ENCODE measurements around the gene ATG7. TPM values are rescaled to one million over a fixed set of nuclear protein-coding genes. Genes with fewer than 3 reads are reported as not detected.

ATG7 gene
- total RNA-seq, 1 donor from 2014 or later, result 51.7 TPM

DNA sequence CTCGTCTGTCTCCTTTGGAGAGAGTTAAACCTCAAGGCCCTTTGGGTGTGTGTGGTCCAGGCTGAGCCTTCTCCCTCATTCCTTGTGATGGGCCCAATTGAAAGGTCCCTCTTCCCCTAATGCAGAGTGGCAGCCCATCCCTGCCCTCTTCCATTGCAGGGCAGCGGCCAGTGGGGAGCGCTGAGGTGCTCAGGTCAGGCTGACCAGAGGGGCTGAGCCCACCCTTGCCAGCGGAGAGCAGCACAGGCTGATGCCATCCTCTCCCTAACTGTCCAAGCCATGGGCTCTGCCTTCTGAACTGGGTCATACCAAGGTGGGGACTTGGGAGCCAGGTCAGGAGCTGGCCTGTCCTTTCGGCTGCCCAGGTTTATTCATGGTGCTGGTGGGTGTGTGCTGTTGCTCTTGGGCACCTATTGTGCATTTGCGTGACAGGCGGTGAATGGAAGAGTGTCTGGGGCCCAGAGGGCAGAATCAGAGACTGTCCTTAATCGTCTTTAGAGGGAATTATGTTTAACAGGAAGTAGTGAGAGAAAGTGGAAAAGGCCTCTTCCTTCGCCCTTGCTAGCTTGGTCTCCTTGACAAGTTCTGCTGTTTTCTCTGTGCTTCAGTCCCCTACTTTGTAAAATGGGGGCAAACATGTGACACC is 274.6 kb downstream of the ATG7 start:
- ChIA-PET CTCF (no interaction called here), POLR2A (no interaction called here)
- intact Hi-C loops (cut with micrococcal nuclease), result no loop called here
- DNase-seq (no peak), ATAC-seq (ENCODE audit: low read depth) (no peak)
- no peaks in the 10 kb centered on the region for H3K27me3 Mint-ChIP-seq
- no peaks in the 10 kb centered on the region for H3K9me3 Mint-ChIP-seq
- peaks cover 21% of the 10 kb centered on the region for H3K4me1 Mint-ChIP-seq
- H3K36me3 Mint-ChIP-seq (ENCODE audit: low read depth), result no peaks in the 10 kb centered on the region
- TF ChIP-seq CTCF (IDR thresholded peaks at IDR 0.05), result no peak
- H3K4me3 Mint-ChIP-seq, result no peak overlapping the region
- H3K27ac Mint-ChIP-seq, result no peak overlapping the region

DNA sequence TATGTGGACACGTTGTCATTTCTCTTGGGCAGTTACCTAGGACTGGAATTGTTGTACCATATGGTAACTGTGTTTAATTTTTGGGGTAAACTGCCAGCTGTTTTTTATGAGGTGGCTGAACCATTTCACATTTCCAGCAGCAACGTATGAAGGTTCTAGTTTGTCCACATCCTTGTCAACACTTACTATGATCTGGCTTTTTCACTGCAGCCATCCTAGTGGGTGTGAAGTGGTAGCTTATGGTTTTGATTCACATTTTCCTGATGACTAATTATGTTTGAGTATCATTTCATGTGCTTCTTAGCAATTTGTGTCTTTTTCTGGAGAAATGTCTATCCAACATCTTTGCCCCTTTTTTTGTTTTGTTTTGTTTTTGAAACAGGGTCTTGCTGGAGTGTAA is 275.3 kb downstream of the ATG7 start:
- DNase-seq, result no peak
- no peak for ATAC-seq (ENCODE audit: low read depth)
- no peaks in the 10 kb centered on the region for H3K9me3 Mint-ChIP-seq
- H3K4me3 Mint-ChIP-seq, result no peak overlapping the region
- H3K4me1 Mint-ChIP-seq, result peaks cover 21% of the 10 kb centered on the region
- intact Hi-C loops (cut with micrococcal nuclease), result no loop called here
- peaks cover 4% of the 10 kb centered on the region for H3K36me3 Mint-ChIP-seq (ENCODE audit: low read depth)
- ChIA-PET POLR2A (no interaction called here), CTCF (no interaction called here)
- no peak for TF ChIP-seq CTCF (IDR thresholded peaks at IDR 0.05)
- H3K27ac Mint-ChIP-seq, result no peak overlapping the region
- no peaks in the 10 kb centered on the region for H3K27me3 Mint-ChIP-seq

DNA sequence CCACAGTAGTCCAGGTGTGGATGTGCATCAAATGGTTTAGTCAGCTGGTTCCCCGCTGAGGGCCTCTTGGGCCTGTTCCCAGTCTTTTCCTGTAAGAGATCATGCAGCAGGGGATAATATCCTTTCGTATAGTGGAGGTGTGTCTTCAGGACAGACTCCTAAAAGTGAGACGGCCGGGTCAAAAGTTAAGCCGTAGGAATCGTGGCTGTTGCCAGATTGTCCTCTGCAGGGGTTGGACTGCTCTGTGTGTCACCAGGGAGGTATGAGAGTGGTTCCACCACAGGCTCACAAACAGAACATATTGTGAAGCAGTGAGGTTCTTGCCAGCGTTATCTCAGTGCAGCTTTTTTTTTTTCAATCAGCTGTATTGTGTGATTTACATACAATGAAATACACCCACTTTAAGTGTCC is 276.5 kb downstream of the ATG7 start:
- ATAC-seq (ENCODE audit: low read depth), result no peak
- intact Hi-C loops (cut with micrococcal nuclease), result no loop called here
- CTCF ChIA-PET, result no interaction called here
- Mint-ChIP-seq H3K4me1 (peaks cover 21% of the 10 kb centered on the region), H3K36me3 (ENCODE audit: low read depth) (peaks cover 10% of the 10 kb centered on the region), H3K27ac (no peak overlapping the region), H3K9me3 (no peaks in the 10 kb centered on the region), H3K27me3 (no peaks in the 10 kb centered on the region), H3K4me3 (no peak overlapping the region)
- POLR2A ChIA-PET, result no interaction called here
- DNase-seq, result no peak
- no peak for TF ChIP-seq CTCF (IDR thresholded peaks at IDR 0.05)

GRCh38 chr3:11549580-11550140 is 277.5 kb downstream of the ATG7 start:
- no peak overlapping the region for H3K27ac Mint-ChIP-seq
- no peaks in the 10 kb centered on the region for H3K9me3 Mint-ChIP-seq
- no peak for DNase-seq
- ChIA-PET CTCF (no interaction called here), POLR2A (no interaction called here)
- no peaks in the 10 kb centered on the region for H3K27me3 Mint-ChIP-seq
- TF ChIP-seq CTCF (IDR thresholded peaks at IDR 0.05), result no peak
- peaks cover 21% of the 10 kb centered on the region for H3K4me1 Mint-ChIP-seq
- H3K4me3 Mint-ChIP-seq, result no peak overlapping the region
- intact Hi-C loops (cut with micrococcal nuclease), result no loop called here
- ATAC-seq (ENCODE audit: low read depth), result no peak
- peaks cover 18% of the 10 kb centered on the region for H3K36me3 Mint-ChIP-seq (ENCODE audit: low read depth)

DNA sequence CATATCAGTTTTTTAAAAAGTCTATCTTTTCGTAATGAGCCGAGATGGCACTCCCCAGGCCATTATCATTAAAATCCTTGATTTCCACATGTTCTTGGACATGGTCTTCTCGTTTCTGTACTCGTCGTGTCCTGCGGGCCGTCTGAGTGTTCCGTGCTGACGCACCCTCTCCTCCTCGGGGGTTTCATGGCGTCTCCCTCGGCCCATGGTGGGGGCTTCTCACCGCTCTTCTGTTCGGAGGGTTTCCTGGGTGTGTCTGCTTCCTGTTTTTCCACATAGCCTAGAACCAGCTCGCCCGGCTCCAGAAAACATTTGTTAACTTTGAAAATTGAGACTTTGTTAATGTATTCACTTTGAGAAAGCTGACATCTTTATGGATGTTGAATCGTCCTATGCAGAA is 278.8 kb downstream of the ATG7 start:
- peaks cover 28% of the 10 kb centered on the region for H3K36me3 Mint-ChIP-seq (ENCODE audit: low read depth)
- no peak for DNase-seq
- POLR2A ChIA-PET, result no interaction called here
- CTCF ChIA-PET, result no interaction called here
- no peak for TF ChIP-seq CTCF (IDR thresholded peaks at IDR 0.05)
- peaks cover 21% of the 10 kb centered on the region for H3K4me1 Mint-ChIP-seq
- no peak overlapping the region for H3K27ac Mint-ChIP-seq
- intact Hi-C loops (cut with micrococcal nuclease), result no loop called here
- no peaks in the 10 kb centered on the region for H3K27me3 Mint-ChIP-seq
- ATAC-seq (ENCODE audit: low read depth), result no peak
- no peak overlapping the region for H3K4me3 Mint-ChIP-seq
- no peaks in the 10 kb centered on the region for H3K9me3 Mint-ChIP-seq

Measured in activated B cell treated with CpG ODN at 0.5 μM for 24 hours (primary cell).